Activated T-helper 17 cell treated with anti-CD3 and anti-CD28 coated beads, Interleukin-2, amount 50 U/mL, for 72 hours (primary cell): Measurements from ENCODE around the gene SSBP4. TPM values are rescaled to one million over a fixed set of nuclear protein-coding genes. Genes with fewer than 3 reads are reported as not detected.
"Not testable (repeated sequence)": the region's sequence is repeated elsewhere in the genome, so short reads cannot be mapped to it uniquely, and the experiment has no call there.

Source experiments
- ATAC-seq: fragments of 150-1000 bp; cut with Tn5 transposase; replicated peaks from 2 replicates; pipeline ENCODE4 v1.10.0; 2021; ENCODE audit warnings: mild to moderate bottlenecking, moderate library complexity
- H3K27ac Mint-ChIP-seq: one replicate; pipeline ENCODE4 v1.8.0; 2022; ENCODE audit warnings: mixed read lengths
- H3K27me3 Mint-ChIP-seq: one replicate; pipeline ENCODE4 v1.8.0; 2022; ENCODE audit warnings: mixed read lengths
- H3K36me3 Mint-ChIP-seq: one replicate; pipeline ENCODE4 v1.8.0; 2022; ENCODE audit warnings: low read depth, mild to moderate bottlenecking, mixed read lengths
- H3K4me1 Mint-ChIP-seq: one replicate; pipeline ENCODE4 v1.8.0; 2022; ENCODE audit warnings: mixed read lengths
- H3K4me3 Mint-ChIP-seq: one replicate; pipeline ENCODE4 v1.8.0; 2022; ENCODE audit warnings: mild to moderate bottlenecking, mixed read lengths
- H3K9me3 Mint-ChIP-seq: one replicate; pipeline ENCODE4 v1.8.0; 2022; ENCODE audit warnings: mixed read lengths
- total RNA-seq, 2 donors: library from RNA; stranded (reverse); gene quantifications; one replicate each; pipeline ENCODE4 v1.2.3, GENCODE V29; 2022

SSBP4 gene
- total RNA-seq, 2 donors from 2014 or later, result 73.8 to 169 TPM

DNA sequence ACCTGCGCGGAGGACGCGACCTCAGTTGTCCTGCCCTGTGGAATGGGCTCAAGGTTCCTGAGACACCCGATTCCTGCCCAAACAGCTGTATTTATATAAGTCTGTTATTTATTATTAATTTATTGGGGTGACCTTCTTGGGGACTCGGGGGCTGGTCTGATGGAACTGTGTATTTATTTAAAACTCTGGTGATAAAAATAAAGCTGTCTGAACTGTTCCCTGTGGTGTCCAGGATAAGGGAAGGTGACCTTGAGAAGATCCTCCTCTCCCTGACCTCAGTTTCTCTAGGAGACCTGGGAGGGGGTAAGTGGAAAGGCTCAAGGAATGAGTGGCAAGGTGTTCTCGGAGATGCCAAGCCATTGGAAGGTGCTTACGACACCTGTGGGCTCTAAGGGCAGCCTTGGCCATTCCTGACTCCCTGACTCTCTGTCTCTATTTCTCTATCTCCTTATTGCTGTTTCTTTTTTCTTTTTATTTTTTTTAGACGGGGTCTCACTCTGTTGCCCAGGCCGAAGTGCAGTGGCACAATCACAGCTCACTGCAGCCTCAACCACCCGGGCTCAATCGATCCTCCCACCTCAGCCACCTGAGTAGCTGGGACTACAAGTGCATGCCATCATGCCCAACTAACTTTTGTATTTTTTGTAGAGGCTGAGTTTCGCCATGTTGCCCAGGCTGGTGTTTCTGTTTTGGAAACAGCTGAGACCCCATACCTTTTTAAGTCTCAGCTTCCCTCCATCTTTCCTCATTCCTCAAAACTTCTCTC lies 30.1 kb upstream of the SSBP4 start:
- Mint-ChIP-seq H3K27ac (no peak overlapping the region), H3K27me3 (peaks cover 17% of the 10 kb centered on the region), H3K9me3 (no peaks in the 10 kb centered on the region), H3K4me3 (peak overlapping the region; percentile 73), H3K4me1 (no peaks in the 10 kb centered on the region), H3K36me3 (no peaks in the 10 kb centered on the region)
- ATAC-seq, result no peak

DNA sequence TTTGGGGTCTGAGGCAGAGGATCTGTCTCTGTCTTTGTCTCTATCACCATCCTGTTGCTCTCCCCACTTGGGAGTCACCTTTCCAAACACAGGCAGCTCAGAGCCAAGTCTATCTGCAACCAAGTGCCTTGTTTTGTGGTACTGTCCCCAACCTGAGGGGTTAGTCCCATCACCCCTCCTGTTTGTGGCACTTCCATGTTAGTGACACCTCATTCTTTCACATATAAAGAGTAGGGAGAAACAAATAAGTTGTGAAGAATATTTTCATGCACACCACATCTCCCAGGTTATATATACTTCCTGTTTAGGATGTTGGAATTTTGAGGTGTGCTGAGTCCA lies 29.5 kb upstream of the SSBP4 start:
- no peaks in the 10 kb centered on the region for H3K36me3 Mint-ChIP-seq
- H3K4me3 Mint-ChIP-seq, result peak overlapping the region; percentile 73
- no peak for ATAC-seq
- H3K4me1 Mint-ChIP-seq, result no peaks in the 10 kb centered on the region
- H3K9me3 Mint-ChIP-seq, result no peaks in the 10 kb centered on the region
- H3K27ac Mint-ChIP-seq, result no peak overlapping the region
- peaks cover 14% of the 10 kb centered on the region for H3K27me3 Mint-ChIP-seq

DNA sequence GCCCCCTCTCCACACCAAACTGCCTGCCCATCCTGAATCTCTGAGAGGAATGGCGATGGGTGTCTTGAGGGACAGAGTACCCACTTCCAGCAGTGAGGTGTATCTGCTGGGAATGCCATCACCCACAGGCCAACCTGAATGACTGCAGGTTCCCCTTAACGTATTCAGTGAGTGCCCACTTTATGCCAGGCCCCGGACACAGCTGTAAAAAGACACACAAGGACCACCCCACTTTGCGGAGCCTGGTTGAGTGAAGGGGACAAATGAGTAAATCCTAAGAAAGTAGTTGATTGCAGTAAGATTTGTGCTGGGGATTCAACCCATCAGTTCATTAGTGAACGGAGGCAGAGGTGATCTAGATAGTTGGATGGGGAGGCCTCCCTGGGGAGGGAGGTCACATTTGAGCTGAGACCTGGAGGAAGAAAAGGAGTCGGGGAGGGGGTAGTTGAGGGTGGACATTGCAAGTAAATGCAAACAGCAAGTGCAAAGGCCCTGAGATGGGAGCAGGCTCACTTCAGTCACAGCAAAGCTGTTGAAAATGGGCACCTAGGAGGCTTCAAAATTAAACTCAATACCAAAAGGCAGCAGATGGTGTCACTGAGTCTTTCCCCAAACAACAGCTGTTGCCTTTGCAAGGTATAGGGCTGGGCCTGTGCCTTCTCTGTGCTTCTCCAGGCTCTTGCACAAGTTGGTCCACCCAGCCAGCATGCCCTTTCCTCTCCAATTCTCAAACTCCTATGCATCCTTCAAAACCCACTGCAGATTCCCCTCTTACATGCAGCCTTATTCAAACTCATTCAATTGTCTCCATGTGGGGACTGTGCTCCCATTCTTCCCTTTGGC lies 28.9 kb upstream of the SSBP4 start:
- H3K36me3 Mint-ChIP-seq, result no peaks in the 10 kb centered on the region
- no peak overlapping the region for H3K4me3 Mint-ChIP-seq
- H3K27ac Mint-ChIP-seq, result no peak overlapping the region
- no peaks in the 10 kb centered on the region for H3K4me1 Mint-ChIP-seq
- H3K27me3 Mint-ChIP-seq, result peaks cover 14% of the 10 kb centered on the region
- no peak for ATAC-seq
- no peaks in the 10 kb centered on the region for H3K9me3 Mint-ChIP-seq

DNA sequence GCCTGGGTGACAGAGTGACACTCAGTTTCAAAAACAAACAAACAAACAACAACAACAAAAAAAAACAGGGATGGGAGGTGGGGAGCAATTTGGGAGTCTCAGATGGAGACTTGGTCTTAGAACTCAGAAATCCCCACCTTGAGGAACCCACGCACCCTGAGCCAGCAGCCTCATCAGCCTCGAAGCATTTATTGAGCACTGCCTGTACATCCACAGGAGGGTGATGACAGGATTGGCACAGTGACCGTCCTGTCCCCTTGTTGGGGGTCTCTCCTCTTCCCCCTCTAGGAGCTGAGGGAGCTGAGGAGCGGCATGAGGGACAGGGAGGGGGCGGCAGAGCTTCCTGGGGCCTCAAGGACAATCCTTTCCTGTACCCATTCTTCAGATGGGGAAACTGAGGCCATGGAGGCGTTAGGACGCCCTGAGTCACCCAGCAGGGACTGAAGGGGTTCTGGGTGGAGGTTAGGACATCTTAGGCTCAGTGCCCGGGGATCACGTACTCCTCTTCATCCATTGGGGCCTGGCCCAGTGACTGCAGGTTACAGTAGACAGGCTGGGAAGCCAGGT lies 27.6 kb upstream of the SSBP4 start:
- Mint-ChIP-seq H3K4me3 (no peak overlapping the region), H3K4me1 (no peaks in the 10 kb centered on the region), H3K36me3 (no peaks in the 10 kb centered on the region), H3K27me3 (peaks cover 14% of the 10 kb centered on the region), H3K9me3 (no peaks in the 10 kb centered on the region), H3K27ac (no peak overlapping the region)
- no peak for ATAC-seq

DNA sequence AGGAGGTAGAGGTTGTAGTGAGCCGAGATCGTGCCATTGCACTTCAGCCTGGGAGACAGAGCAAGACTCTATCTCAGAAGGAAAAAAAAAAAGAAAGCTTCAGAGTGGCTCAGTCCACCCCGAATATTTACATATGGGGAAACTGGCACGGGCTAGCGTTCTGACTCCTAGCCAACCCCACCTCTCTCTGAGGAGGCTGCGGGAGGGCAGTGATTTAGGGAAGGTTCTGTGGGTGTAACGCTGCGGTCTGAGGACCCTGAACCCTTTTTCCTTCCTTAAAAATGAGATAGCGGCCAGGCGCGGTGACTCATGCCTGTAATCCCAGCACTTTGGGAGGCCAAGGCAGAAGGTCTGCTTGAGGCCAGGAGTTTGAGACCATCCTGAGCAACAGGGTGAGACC lies 26.8 kb upstream of the SSBP4 start:
- Mint-ChIP-seq H3K4me3 (no peak overlapping the region), H3K27me3 (peaks cover 10% of the 10 kb centered on the region), H3K27ac (no peak overlapping the region), H3K36me3 (no peaks in the 10 kb centered on the region), H3K9me3 (no peaks in the 10 kb centered on the region), H3K4me1 (no peaks in the 10 kb centered on the region)
- no peak for ATAC-seq

DNA sequence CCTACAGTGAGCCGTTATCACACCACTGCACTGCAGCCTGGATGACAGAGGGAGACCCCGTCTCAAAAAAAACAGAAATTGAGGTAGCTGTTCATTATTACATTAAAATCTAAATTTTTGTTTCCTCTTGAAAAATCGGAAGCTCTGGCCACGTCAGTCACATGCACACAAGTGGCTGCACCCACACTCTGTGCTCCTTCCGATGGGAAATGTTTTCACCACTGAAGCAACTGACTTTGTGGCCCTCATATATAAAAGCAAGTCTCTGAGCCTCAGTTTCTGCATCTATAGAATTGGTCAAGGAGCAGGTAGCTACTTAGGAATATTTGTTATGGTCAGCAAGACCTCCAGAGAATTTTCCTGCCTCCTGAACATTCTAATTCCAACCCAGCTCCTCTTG lies 26.3 kb upstream of the SSBP4 start:
- H3K4me1 Mint-ChIP-seq, result no peaks in the 10 kb centered on the region
- H3K27me3 Mint-ChIP-seq, result peaks cover 12% of the 10 kb centered on the region
- H3K4me3 Mint-ChIP-seq, result no peak overlapping the region
- no peaks in the 10 kb centered on the region for H3K9me3 Mint-ChIP-seq
- no peak overlapping the region for H3K27ac Mint-ChIP-seq
- no peaks in the 10 kb centered on the region for H3K36me3 Mint-ChIP-seq
- no peak for ATAC-seq

DNA sequence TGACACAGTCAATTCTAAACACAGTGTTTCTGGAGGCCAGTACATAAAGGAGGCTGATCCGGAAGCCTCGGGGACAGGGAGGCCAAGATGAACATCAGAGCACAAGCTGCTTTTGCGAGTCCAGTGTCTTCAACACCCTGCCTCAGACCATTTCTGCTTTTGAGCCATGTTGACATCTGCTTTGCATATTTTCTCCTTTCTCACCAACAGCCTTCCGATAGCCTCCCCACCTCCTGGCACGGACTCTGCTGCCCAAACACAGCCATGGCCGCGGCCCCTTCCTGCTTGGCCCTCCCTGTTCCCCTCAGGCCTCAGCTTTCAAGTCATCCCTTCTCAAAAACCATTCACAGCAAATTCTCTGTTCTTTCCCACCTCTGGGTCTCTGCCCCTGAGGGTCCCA lies 25.4 kb upstream of the SSBP4 start:
- Mint-ChIP-seq H3K4me1 (no peaks in the 10 kb centered on the region), H3K4me3 (no peak overlapping the region), H3K36me3 (no peaks in the 10 kb centered on the region), H3K9me3 (no peaks in the 10 kb centered on the region), H3K27ac (no peak overlapping the region), H3K27me3 (peaks cover 15% of the 10 kb centered on the region)
- ATAC-seq, result no peak

DNA sequence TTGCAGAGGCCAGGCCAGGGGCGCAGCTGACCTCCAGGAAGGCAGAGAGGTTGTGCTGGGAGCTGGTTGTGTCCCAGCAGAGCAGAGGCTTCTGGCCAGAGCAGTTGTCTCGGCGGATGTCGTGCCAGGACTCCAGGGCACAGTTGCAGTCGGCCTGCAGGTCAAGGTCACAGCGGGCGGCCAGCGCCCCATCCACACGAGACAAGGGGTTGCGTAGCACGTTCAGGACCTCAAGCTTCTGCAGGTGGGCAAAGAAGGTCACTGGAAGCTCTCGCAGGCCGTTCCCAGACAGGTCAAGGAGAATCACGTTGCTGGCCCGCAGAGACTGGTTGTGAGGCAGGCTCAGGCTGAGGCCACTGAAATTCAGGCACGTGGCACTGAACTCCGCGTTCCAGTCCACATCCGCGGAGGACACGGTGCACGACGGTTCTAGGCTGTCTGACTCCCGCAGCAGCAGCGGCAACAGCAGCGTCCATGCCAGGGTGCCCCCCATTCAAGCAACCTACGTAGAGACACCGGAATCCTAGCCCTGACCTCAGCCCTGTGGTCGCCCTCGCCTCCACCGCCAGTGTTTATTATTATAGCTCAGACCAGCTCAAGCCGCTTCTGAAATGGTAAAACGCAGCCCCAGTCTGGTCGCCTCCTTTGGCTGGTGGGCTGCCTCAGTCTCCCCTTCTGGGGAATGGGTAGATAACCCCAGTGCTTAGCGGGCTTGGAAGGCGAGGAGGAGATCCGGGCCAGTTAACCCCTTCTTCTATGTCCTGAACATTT lies 22.5 kb upstream of the SSBP4 start:
- Mint-ChIP-seq H3K36me3 (no peaks in the 10 kb centered on the region), H3K27me3 (peaks cover 13% of the 10 kb centered on the region), H3K4me3 (no peak overlapping the region), H3K27ac (no peak overlapping the region), H3K4me1 (peaks cover 1% of the 10 kb centered on the region), H3K9me3 (no peaks in the 10 kb centered on the region)
- ATAC-seq, result no peak

DNA sequence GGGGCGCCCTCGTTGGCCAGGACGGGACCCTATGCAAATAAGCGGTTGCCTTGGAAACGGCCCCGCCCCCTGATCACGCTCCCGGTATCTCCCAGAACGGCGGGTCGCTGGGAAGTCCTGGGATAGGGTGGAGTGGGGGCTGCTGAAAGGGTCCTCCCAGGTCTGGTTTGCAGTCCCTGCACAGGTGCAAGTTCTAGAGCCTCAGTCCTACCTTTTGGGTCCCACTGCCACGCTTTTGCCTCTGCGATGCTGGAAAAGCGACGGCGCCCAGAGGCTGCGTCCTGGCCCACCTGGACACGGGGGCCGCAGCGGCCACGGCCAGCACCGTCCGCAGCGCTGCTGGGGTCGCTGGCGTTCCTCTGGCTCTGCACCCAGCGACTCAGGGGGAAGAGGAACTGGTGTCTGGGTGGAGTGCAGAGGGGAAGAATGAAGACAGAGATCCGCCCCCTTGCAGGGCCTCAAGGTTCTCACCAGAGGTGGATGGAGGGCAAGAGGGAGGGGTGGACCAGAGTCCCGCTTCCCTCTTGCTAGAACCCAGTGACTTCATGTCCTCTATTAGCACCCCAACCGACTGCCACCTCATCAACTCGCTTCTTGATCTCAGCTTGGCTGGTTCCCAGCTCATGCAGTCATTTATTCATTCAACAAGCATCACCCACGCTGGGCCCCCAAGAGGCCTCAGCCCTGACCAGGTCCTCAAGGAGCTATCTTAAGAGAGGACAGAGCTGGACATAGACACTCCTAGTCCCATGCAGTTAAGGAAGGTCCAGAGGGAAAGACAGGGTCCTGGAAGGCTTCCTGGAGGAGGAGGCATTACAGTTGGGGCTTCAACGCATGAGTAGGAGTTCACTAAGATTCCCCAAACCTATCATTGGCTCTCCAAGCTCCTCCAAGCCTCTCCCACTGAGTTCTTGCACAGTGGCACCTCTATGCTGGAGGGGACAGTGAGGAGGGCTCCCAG lies 21.7 kb upstream of the SSBP4 start, which contains the start of gene LRRC25:
TSS of gene LRRC25 (minus strand) at position 381 of the 961 bp plus-strand sequence. CDS start 659 bp downstream, outside the sequence.
- H3K36me3 Mint-ChIP-seq, result no peaks in the 10 kb centered on the region
- no peak within 1 kb of the TSS for H3K4me3 Mint-ChIP-seq
- ATAC-seq, result no peak
- peaks cover 4% of the 10 kb centered on the region for H3K4me1 Mint-ChIP-seq
- no peak within 1 kb of the TSS for H3K27ac Mint-ChIP-seq
- H3K9me3 Mint-ChIP-seq, result no peaks in the 10 kb centered on the region
- H3K27me3 Mint-ChIP-seq, result peaks cover 16% of the 10 kb centered on the region

DNA sequence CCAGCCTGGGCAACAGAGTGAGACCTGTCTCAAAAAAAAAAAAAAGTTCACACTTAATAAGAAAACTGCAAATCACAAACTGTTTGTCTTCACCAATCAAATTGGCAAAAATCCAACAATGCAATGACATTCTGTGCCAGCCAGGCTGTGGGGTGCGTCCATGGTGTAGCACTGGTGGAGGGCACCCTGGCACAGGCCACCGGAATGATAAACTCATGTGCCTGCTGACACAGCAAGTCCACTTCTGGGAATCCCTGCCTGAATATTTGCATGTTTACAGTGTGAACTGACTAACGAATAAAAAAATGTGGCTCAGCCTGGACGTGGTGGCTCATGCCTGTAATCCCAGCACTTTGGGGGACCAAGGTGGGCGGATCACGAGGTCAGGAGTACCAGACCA lies 20.2 kb upstream of the SSBP4 start:
- peaks cover 4% of the 10 kb centered on the region for H3K4me1 Mint-ChIP-seq
- no peak overlapping the region for H3K27ac Mint-ChIP-seq
- peaks cover 13% of the 10 kb centered on the region for H3K27me3 Mint-ChIP-seq
- no peaks in the 10 kb centered on the region for H3K36me3 Mint-ChIP-seq
- H3K4me3 Mint-ChIP-seq, result no peak overlapping the region
- H3K9me3 Mint-ChIP-seq, result no peaks in the 10 kb centered on the region
- ATAC-seq, result no peak

DNA sequence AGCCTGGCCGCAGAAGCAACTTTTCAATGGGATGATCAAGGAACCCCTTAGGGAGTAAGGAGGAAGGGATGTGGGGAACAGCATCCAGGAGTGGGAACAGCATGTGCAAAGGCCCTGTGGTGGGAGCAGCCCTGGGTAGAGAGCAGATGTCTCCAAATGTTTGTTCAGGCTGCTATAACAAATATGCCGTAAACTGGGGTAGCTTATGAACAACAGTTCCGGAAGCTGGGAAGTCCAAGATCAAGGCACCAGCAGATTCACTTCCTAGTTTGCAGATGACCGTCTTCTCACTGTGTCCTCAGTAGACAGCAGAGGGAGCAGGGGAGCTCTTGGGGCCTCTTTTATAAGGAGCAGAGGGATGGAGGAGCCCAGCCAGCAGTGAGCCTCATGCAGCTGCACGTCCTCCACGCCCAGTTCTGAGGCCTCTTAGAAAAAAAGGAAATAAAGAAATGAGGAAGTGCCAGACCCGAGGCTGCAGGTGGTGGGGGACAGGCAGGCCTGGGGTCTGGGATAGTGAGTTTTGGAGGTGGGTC lies 17.6 kb upstream of the SSBP4 start:
- peaks cover 4% of the 10 kb centered on the region for H3K4me1 Mint-ChIP-seq
- H3K9me3 Mint-ChIP-seq, result no peaks in the 10 kb centered on the region
- no peaks in the 10 kb centered on the region for H3K36me3 Mint-ChIP-seq
- peak overlapping the region; percentile 62 for H3K27ac Mint-ChIP-seq
- ATAC-seq, result no peak
- no peak overlapping the region for H3K4me3 Mint-ChIP-seq
- peaks cover 13% of the 10 kb centered on the region for H3K27me3 Mint-ChIP-seq

DNA sequence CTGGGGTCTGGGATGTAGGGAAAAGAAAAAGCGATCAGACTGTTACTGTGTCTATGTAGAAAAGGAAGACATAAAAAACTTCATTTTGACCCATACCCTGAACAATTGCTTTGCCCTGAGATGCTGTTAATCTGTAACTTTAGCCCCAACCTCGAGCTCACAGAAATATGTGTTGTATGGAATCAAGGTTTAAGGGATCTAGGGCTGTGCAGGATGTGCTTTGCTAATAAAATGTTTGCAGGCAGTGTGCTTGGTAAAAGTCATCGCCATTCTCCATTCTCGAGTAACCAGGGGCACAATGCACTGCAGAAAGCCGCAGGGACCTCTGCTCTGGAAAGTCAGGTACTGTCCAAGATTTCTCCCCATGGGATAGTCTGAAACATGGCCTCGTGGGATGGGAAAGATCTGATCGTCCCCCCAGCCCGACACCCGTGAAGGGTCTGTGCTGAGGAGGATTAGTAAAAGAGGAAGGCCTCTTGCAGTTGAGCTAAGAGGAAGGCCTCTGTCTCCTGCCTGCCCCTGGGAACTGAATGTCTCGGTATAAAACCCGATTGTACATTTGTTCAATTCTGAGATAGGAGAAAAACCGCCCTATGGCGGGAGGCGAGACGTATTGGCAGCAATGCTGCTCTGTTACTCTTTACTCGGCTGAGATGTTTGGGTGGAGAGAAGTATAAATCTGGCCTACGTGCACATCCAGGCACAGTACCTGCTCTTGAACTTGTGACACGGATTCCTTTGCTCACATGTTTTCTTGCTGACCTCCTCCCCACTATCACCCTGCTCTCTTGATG lies 16.5 kb upstream of the SSBP4 start:
- H3K4me1 Mint-ChIP-seq, H3K4me3 Mint-ChIP-seq, H3K9me3 Mint-ChIP-seq, H3K27ac Mint-ChIP-seq, H3K36me3 Mint-ChIP-seq, ATAC-seq: not testable (repeated sequence)
- H3K27me3 Mint-ChIP-seq, result peaks cover 12% of the 10 kb centered on the region

DNA sequence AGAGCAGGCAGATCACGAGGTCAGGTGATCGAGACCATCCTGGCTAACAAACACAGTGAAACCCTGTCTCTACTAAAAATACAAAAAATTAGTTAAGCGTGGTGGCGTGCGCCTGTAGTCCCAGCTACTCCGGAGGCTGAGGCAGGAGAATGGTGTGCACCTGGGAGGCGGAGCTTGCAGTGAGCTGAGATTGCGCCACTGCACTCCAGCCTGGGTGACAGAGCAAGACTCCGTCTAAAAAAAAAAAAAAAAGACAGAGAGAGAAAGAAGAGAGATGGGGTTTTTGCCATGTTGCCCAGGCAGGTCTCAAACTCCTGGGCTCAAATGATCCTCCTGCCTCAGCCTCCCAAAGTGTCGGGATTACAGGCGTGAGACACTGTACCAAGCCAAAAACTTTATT lies 13.4 kb upstream of the SSBP4 start:
- ATAC-seq, H3K27me3 Mint-ChIP-seq, H3K27ac Mint-ChIP-seq, H3K9me3 Mint-ChIP-seq, H3K4me3 Mint-ChIP-seq, H3K4me1 Mint-ChIP-seq, H3K36me3 Mint-ChIP-seq: not testable (repeated sequence)
